Activated naive CD4-positive, alpha-beta T cell treated with anti-CD3 and anti-CD28 coated beads, Interleukin-2, amount 50 U/mL, for 72 hours (primary cell): ENCODE data around the gene SMIM17. TPM values are rescaled to one million over a fixed set of nuclear protein-coding genes. Genes with fewer than 3 reads are reported as not detected.
"Not testable (repeated sequence)": the region's sequence is repeated elsewhere in the genome, so short reads cannot be mapped to it uniquely, and the experiment has no call there.

Source experiments
- ATAC-seq, 2 donors: fragments of 150-1000 bp; cut with Tn5 transposase; 2 replicates each; pipeline ENCODE4 v1.10.0; 2021; ENCODE audit warnings: mild to moderate bottlenecking in 2 of 2, moderate library complexity in 2 of 2
- DNase-seq, 2 donors: peaks; one replicate each; pipeline ENCODE4 v3.0.0; 2021 to 2022; ENCODE audit warnings: low spot score in 2 of 2
- H3K27ac Mint-ChIP-seq, 2 donors: one replicate each; pipeline ENCODE4 v1.8.0; 2022; ENCODE audit warnings: mild to moderate bottlenecking in 2 of 2, mixed read lengths in 2 of 2
- H3K36me3 Mint-ChIP-seq, 2 donors: one replicate each; pipeline ENCODE4 v1.8.0; 2022; ENCODE audit warnings: mixed read lengths in 2 of 2
- H3K9me3 Mint-ChIP-seq, 2 donors: one replicate each; pipeline ENCODE4 v1.8.0; 2022; ENCODE audit warnings: mixed read lengths in 2 of 2
- total RNA-seq, 2 donors: library from RNA; stranded (reverse); gene quantifications; one replicate each; pipeline ENCODE4 v1.2.3, GENCODE V29; 2022

SMIM17 gene
- total RNA-seq, 2 donors from 2014 or later = 0.30 to 0.31 TPM

DNA sequence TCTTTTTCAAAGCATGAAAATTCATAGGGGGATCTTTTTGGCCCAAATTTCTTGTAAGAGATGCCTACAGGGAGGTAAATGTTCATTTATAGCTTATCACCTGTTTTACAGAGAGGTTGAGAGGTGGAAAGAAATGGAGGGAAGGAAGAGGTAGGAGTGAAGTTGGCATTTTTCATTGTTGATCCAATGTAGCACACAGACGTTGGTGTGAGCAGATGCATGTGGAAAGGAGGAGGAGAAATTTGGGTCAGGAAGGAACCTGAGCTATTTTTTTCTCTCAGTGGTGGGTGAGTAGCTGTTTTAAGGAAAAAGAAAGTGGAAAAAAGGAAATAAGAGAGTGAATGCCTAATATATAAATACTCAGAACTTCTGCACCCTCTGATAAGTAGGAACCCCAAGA lies 9.9 kb upstream of the SMIM17 start:
- ATAC-seq (no peak), DNase-seq (no peak)
- Mint-ChIP-seq H3K36me3 (peaks cover 50 to 54% of the 10 kb centered on the region in 2 donors), H3K9me3 (peaks cover 41 to 43% of the 10 kb centered on the region in 2 donors), H3K27ac (no peak overlapping the region)

DNA sequence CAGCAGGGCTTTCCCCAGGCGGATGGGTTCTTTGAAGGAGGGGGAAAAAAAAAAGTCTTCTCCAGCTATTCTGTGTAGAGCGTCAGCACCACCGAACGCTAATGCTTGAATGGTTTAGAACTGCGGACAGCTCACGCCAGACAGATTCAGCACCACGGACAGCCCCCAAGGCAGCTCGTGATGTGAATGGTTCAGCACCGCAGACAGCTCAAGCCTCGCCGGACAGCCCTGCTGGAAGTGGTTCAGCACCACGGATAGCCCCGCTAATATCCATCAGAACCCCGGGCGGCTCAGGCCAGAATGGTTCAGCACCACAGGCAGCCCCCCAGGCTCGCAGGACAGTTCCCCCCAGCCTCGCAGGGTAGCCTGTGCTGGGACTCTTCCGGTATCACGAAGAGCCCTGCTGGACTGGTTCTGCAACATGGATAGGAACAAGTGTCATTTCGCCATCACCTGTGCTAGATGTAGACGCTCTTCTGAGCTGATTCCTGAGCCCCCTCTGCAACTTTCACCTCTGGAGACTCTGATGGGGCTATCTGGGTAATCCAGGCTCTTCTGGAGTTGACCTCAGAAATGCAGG lies 4.9 kb upstream of the SMIM17 start:
- H3K9me3 Mint-ChIP-seq = peaks cover 32 to 39% of the 10 kb centered on the region in 2 donors
- ATAC-seq = peak in 1 of 2 donors; percentile 68
- H3K36me3 Mint-ChIP-seq = peaks cover 41% of the 10 kb centered on the region in 2 donors
- no peak overlapping the region for H3K27ac Mint-ChIP-seq
- peak in 1 of 2 donors; percentile 65 for DNase-seq

DNA sequence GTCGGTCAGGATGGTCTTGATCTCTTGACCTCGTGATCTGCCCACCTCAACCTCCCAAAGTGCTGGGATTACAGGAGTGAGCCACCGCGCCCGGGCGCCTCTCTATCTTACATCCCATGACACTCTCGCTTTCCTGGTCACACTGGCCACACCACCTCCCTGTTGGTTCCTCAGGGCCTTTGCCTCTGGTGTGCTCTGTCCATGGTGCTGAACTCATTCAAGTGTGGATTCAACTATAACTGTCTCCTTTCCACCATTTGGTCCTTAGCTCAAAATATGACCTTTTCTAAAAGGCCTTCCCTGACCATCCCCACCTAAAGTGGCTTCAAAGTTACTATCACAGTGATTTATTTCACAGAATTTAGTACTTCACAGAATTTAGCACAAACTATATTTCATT lies 3.7 kb upstream of the SMIM17 start:
- no peak overlapping the region for H3K27ac Mint-ChIP-seq
- peaks cover 42 to 43% of the 10 kb centered on the region in 2 donors for H3K36me3 Mint-ChIP-seq
- ATAC-seq (no peak), DNase-seq (no peak)
- peaks cover 30 to 35% of the 10 kb centered on the region in 2 donors for H3K9me3 Mint-ChIP-seq

DNA sequence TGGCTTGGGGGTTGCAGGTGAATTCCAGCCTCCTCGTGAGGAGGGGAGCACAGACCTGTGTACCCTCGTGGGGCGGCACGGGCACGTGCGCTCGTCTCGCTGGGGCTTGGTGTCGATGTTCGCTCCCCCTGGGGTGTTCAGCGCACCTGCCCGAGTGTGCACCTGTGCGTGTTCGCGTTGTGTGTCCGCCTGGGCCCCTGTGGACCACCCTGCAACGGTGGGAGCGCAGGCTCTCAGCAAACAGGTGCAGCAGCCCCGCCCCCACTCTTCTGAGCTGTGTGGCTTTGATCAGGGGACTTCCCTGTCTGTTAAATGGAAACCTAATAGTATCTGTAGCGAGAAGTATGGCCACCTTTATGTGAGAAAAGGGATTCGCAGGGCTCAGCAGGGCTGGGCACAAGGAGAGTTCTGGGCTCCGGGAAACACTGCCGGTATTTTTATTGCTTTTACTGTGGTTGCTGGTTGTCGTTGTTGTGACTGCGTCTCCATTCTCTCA lies 549 bp downstream of the SMIM17 start:
- no peak for ATAC-seq
- H3K27ac Mint-ChIP-seq = no peak overlapping the region

DNA sequence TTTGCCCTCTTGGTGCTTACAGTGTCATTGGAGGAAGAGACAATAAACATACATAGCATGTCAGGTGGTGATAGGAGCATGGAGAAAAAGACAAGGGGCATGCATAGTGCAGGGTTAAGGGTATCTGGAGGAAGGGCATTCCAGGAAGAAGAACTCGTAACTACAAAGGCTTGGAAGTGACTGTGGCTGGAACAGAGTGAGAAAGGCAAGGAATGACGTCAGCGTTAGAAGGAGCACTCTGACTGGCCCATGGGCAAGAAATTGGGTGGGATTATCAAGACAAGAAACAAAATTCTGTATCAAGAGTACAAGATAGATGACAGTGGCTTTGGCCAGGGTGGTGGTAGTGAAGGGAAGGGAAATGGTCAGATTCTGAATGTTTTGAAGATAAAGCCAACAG lies 11.2 kb downstream of the SMIM17 start:
- DNase-seq (no peak), ATAC-seq (no peak)
- Mint-ChIP-seq H3K27ac (no peak overlapping the region), H3K36me3 (peaks cover 35 to 38% of the 10 kb centered on the region in 2 donors), H3K9me3 (peaks cover 37 to 47% of the 10 kb centered on the region in 2 donors)

More for the DNA sequence above, 549 bp downstream of the SMIM17 start:
- Mint-ChIP-seq H3K9me3 (peaks cover 49 to 54% of the 10 kb centered on the region in 2 donors), H3K36me3 (peaks cover 56 to 63% of the 10 kb centered on the region in 2 donors)
- DNase-seq = no peak

DNA sequence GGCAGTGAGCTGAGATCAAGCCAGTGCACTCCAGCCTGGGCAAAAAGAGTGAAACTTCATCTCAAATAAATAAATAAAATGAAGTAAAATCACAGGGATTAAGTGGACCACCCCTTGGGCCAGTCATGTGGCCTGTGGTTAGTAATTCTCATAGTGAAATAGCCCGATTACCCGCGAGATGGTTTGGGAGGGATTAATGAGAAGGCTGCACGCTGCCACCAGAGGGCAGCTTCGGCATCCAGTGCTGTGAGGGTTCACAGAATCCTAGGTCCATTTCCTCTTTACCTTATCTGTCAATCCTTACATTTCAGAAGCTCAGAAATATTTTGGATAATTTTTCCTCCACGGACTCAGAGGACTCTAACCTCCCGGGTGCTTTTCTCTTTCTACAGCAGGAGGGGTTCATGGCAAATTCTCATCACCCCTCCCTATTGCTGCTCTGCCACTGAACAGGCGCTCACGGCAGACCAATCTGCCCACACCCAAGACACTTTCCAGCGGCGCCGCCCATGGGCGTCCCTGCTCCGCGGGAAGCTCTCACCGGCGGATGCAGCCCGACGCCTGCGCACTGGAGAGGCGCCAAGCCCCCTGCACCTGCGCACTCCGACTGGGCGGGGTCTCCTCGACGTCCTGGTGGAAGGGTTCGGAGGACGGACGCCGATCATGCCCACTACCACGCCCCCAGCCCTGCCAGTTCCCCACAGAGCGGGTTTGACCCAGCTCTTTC lies 17.6 kb downstream of the SMIM17 start:
- H3K27ac Mint-ChIP-seq = no peak overlapping the region
- peaks cover 20 to 22% of the 10 kb centered on the region in 2 donors for H3K9me3 Mint-ChIP-seq

DNA sequence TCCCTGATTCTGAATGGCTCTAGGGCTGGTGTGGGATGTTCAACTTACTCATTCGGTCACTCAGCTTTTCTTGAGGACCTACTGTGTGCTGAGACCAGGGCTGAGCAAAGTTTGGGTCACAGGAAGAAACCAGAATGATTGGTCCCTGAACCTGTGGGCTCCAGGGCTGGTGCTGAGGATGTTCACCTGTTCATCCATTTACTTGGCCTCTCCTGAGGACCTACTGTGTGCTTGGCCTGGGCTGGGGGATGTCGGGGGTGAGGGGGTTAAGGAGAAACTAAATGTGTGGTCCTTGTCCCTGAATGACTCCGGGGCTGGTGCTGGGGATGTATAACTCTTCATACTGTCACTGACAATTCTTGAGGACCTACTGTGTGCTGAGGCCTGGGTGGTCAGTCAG lies 18.3 kb downstream of the SMIM17 start:
- no peak for DNase-seq
- H3K36me3 Mint-ChIP-seq = peaks cover 48 to 62% of the 10 kb centered on the region in 2 donors
- peaks cover 20% of the 10 kb centered on the region in 2 donors for H3K9me3 Mint-ChIP-seq
- no peak overlapping the region for H3K27ac Mint-ChIP-seq
- ATAC-seq = no peak

More for the DNA sequence above, 17.6 kb downstream of the SMIM17 start:
- no peak for ATAC-seq
- DNase-seq = no peak
- H3K36me3 Mint-ChIP-seq = peaks cover 48 to 57% of the 10 kb centered on the region in 2 donors

DNA sequence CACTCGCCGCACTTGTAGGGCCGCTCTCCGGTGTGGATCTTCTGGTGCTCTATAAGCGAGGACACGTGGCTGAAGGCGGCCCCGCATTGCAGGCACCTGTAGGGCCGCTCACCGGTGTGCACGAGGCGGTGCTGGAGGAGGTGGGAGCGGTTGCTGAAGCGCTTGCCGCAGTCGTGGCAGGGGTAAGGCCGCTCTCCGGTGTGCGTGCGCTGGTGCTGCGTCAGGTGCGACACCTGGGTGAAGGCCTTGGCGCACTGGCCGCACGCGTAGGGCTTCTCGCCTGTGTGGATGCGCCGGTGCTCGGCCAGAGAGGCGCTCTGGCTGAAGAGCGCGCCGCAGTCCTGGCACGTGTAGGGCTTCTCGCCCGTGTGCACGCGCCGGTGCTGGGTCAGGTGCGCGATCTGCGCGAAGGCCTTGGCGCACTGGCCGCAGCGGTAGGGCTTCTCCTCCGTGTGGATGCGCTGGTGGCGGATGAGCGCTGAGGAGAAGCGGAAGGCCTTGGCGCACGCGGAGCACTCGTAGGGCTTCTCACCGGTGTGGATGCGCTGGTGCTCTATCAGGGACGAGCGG lies 21.1 kb downstream of the SMIM17 start:
- ATAC-seq (no peak), DNase-seq (no peak)
- Mint-ChIP-seq H3K36me3 (peaks cover 60 to 72% of the 10 kb centered on the region in 2 donors), H3K9me3 (peaks cover 12 to 20% of the 10 kb centered on the region in 2 donors), H3K27ac (peak overlapping the region in 1 of 2 donors; percentile 46)

DNA sequence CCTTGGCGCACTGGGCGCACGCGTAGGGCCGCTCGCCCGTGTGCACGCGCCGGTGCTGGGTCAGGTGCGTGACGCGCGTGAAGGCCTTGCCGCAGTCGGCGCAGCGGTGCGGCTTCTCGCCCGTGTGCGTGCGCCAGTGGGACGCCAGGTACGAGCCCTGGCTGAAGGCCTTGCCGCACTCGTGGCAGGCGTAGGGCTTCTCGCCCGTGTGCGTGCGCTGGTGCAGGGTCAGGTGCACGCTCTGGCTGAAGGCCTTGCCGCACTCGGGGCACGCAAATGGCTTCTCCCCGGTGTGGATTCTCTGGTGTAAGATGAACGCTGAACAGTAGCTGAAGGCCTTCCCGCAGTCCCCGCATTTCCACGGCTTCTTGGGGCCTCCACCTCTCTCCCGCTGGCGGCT lies 21.6 kb downstream of the SMIM17 start:
- H3K9me3 Mint-ChIP-seq = peaks cover 7 to 18% of the 10 kb centered on the region in 2 donors
- DNase-seq = no peak
- H3K36me3 Mint-ChIP-seq = peaks cover 62 to 69% of the 10 kb centered on the region in 2 donors
- no peak for ATAC-seq
- no peak overlapping the region for H3K27ac Mint-ChIP-seq

DNA sequence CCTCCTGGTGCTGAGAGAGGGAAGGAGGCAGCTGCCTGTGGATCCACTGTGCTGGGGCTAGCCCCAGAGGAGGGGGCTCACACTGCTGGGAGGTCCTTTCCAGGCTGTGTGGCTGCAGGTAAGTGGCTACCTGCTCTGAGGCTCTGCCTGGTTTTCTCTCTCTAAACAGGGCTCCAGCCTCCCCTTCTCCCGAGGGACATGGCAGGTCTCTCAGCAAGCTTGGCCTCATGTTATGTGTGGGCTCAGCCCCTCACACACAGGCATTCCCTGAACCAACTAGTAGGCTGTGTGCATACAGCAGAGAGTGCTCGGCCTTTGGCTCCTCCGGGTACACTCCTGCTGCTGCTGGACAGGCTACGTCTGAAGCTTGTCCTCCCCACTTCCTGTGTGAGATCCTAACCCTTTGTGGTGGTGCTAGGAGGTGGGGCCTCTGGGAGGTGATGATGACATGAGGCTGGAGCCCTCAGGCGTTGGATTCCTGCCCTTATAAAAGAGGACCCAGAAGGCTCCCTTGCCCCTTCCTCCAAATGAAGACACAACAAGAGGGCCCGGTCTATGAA lies 24.4 kb downstream of the SMIM17 start:
- DNase-seq = no peak
- Mint-ChIP-seq H3K27ac (no peak overlapping the region), H3K36me3 (peaks cover 63 to 64% of the 10 kb centered on the region in 2 donors), H3K9me3 (peaks cover 7 to 18% of the 10 kb centered on the region in 2 donors)
- ATAC-seq = no peak

DNA sequence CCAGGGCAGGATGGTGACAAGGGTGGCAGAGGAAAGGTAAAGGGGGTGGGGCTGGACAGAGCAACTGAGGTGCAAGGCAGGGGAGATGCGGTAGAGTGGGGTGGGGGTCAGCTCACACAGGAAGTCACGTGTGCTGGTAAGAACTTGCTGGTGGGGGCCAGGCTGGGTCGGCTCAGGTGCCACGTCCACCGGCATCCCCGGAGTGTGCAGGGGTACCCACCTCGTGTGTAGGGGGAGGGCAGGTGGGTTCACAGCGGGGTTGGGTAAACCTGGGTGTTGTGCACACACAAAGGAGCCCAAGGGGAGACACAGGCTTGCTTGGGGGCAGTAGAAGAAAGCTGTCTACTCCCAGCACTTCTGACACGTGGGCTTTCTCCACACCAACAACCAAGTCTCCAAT lies 25.7 kb downstream of the SMIM17 start:
- H3K36me3 Mint-ChIP-seq = peaks cover 54 to 55% of the 10 kb centered on the region in 2 donors
- peaks cover 4 to 14% of the 10 kb centered on the region in 2 donors for H3K9me3 Mint-ChIP-seq
- DNase-seq = no peak
- H3K27ac Mint-ChIP-seq = no peak overlapping the region
- no peak for ATAC-seq

DNA sequence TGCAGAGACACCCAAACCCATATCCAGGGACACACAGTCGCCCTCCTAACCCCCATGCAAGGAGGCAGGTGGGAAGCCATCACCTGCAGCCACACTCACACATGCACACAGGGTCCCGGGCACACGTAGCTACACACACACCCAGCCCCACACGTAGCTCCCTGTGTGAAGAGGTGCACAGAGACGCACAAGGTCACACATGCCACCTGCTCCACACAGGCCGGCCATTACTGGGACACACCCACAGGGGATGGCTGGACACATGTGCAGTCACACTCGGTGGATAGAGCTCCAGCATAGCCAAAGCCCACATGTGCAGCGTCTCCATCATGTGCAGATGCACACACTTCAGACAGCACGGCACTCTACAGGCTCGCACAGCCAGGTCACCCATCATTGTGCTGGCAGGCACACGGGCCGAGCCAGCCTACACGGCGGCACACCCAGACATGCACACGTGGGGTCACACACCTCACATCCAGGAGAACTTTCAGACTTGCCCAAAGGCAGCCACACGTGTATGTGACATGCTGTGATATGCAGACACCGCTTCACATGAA lies 27.5 kb downstream of the SMIM17 start:
- Mint-ChIP-seq H3K9me3 (peaks cover 6 to 8% of the 10 kb centered on the region in 2 donors), H3K27ac (no peak overlapping the region), H3K36me3 (peaks cover 38 to 44% of the 10 kb centered on the region in 2 donors)
- DNase-seq (no peak), ATAC-seq (no peak)

DNA sequence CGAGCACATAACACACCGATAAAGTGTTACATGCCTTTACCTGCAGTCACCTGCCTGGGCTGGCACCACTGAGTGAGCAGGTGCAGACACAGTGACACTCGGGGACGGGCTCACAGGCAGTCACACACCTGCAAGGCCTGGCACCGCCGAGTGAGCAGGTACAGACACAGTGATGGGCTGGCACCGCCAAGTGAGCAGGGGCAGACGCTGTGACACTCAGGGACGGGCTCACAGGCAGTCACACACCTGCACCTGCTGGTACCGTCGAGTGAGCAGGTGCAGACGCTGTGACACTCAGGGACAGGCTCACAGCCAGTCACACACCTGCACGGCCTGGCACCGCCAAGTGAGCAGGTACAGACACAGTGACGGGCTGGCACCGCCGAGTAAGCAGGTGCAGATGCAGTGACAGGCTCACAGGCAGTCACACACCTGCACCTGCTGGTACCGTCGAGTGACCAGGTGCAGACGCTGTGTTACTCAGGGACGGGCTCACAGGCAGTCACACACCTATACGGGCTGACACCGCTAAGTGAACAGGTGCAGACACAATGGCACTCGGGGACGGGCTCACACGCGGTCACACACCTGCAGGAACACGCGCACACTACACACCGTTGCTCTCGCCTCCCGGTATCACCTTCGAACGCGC lies 28.1 kb downstream of the SMIM17 start:
- peak; percentile 40 to 60 for ATAC-seq
- Mint-ChIP-seq H3K27ac (peak overlapping the region in 1 of 2 donors; percentile 88), H3K36me3 (peaks cover 38% of the 10 kb centered on the region in 2 donors), H3K9me3 (peaks cover 8 to 11% of the 10 kb centered on the region in 2 donors)
- peak in 1 of 2 donors; percentile 3 for DNase-seq

DNA sequence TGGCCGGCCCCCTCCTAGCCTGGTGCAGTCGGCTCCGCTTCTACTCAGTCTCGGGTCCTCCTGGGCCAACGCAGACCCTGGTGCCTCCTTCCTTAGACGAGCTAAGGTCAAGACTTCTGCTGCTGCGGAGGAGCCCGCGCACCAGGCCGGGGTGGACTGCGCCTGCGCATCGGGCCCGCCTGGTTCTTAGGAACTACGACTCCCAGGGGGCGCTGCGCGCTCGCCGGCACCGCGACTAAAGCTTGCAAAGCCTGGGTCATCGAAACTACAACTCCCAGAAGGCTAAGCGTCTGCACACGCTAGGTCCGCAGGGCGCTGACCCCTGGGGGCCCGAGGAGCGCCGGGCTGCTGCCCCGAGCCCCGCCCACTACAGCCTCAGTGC lies 28.6 kb downstream of the SMIM17 start, which contains the start of gene ZNF835:
ZNF835 (minus strand) TSS at position 145 of the 382 bp plus-strand sequence. CDS start 6,559 bp downstream, outside the sequence.
- H3K9me3 Mint-ChIP-seq = peaks cover 8 to 11% of the 10 kb centered on the region in 2 donors
- peak within 1 kb of the TSS in 1 of 2 donors; percentile 88 for H3K27ac Mint-ChIP-seq
- DNase-seq = peak; percentile 81 to 92
- H3K36me3 Mint-ChIP-seq = peaks cover 37 to 42% of the 10 kb centered on the region in 2 donors
- peak; percentile 93 to 98 for ATAC-seq

DNA sequence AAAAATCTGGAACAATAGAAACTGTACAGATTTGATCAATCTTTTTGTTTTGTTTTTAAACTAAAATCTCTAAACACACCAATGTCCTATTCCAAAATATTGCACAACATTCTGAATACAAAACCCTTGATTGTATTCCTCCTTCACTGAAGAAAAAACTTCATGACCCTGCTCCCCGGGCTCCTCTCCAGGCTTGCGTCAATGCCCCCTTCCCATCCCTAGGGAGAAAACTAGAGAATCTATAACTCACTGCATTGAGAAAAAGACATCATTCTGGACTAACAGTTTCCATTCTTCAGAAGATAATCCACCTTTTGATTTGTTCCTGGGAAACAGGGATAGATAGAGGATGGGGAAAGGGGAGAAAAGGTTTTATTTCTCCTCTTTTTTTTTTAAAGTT lies 29.7 kb downstream of the SMIM17 start:
- not testable (repeated sequence) for ATAC-seq, DNase-seq, H3K27ac Mint-ChIP-seq
- peaks cover 31 to 40% of the 10 kb centered on the region in 2 donors for H3K36me3 Mint-ChIP-seq
- peaks cover 8 to 11% of the 10 kb centered on the region in 2 donors for H3K9me3 Mint-ChIP-seq

DNA sequence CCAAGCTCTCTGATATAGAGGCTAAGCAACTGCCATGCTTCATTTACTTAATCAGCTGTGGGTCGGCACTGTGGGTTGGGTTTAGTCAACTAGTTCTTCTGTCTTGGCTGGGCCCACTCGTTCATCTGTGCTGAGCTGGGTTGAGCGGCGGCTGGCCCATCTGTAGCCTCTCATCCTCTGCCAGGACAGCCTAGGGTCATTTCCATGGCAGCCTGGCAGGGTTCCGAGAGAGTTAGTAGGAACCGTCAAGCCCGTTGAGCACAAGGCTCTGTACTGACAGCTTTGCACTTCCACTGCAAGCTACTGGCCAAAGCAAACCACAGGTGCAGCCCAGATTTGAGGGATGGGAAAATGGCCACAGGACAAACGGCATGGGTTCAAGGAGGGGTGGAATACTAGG lies 35.2 kb downstream of the SMIM17 start:
- Mint-ChIP-seq H3K36me3 (peaks cover 5 to 22% of the 10 kb centered on the region in 2 donors), H3K9me3 (peaks cover 8 to 15% of the 10 kb centered on the region in 2 donors), H3K27ac (no peak overlapping the region)
- DNase-seq (no peak), ATAC-seq (no peak)
